Natural killer cell (primary cell): ENCODE measurements around the gene TMEM163. TPM values are rescaled to one million over a fixed set of nuclear protein-coding genes. Genes with fewer than 3 reads are reported as not detected.

Experiments used
- ATAC-seq, 3 donors: fragments of 150-1000 bp in 2 of 3; fragments of 200-7000 bp in 1 of 3; cut with Tn5 transposase; 1 replicate in 1 of 3; 2 replicates in 2 of 3; pipeline ENCODE4 v1.10.0; 2021; ENCODE audit warnings: mild to moderate bottlenecking in 2 of 3, moderate library complexity in 2 of 3
- DNase-seq, 2 donors: peaks; one replicate each; pipeline versions ENCODE4 v3.0.0 to v3.0.0-alpha.2; 2013 to 2021; ENCODE audit warnings: mixed read lengths in 1 of 2
- H3K27ac ChIP-seq: one replicate; pipeline ENCODE4 v1.5.1; 2013; ENCODE audit warnings: mild to moderate bottlenecking, low read length
- H3K27me3 ChIP-seq: one replicate; pipeline ENCODE4 v1.6.1; 2013; ENCODE audit warnings: low read length; ENCODE audit not compliant: control insufficient read depth, insufficient read depth
- H3K36me3 ChIP-seq: one replicate; pipeline ENCODE4 v1.6.1; 2013; ENCODE audit warnings: low read length; ENCODE audit not compliant: control insufficient read depth, insufficient read depth
- H3K4me1 ChIP-seq: one replicate; pipeline ENCODE4 v1.6.1; 2013; ENCODE audit warnings: low read length; ENCODE audit not compliant: control insufficient read depth, insufficient read depth
- H3K4me3 ChIP-seq: one replicate; pipeline ENCODE4 v1.5.1; 2013; ENCODE audit warnings: low read length
- H3K9me3 ChIP-seq: one replicate; pipeline ENCODE4 v1.6.1; 2013; ENCODE audit warnings: low read length; ENCODE audit not compliant: control insufficient read depth, insufficient read depth
- H3K27ac Mint-ChIP-seq, 2 donors: one replicate each; pipeline ENCODE4 v1.8.0; 2022; ENCODE audit warnings: mild to moderate bottlenecking in 2 of 2, mixed read lengths in 2 of 2, moderate library complexity in 1 of 2
- H3K27me3 Mint-ChIP-seq, 2 donors: one replicate each; pipeline ENCODE4 v1.8.0; 2022; ENCODE audit warnings: low read depth in 2 of 2, mixed read lengths in 2 of 2
- H3K36me3 Mint-ChIP-seq: one replicate; pipeline ENCODE4 v1.8.0; 2022; ENCODE audit warnings: mixed read lengths
- H3K4me1 Mint-ChIP-seq, 2 donors: one replicate each; pipeline ENCODE4 v1.8.0; 2022; ENCODE audit warnings: mixed read lengths in 2 of 2
- H3K4me3 Mint-ChIP-seq: one replicate; pipeline ENCODE4 v1.8.0; 2022; ENCODE audit warnings: mild to moderate bottlenecking, moderate library complexity, mixed read lengths
- H3K9me3 Mint-ChIP-seq, 2 donors: one replicate each; pipeline ENCODE4 v1.8.0; 2022; ENCODE audit warnings: mixed read lengths in 2 of 2
- CTCF ChIP-seq: fragments of 200-600 bp; IDR thresholded peaks from one replicate; pipeline ENCODE4 v1.8.0; 2022; ENCODE audit warnings: antibody characterized with exemption
- WGBS: methylation state at CpG from one replicate; pipeline ENCODE4 v1.1.7; 2013; ENCODE audit warnings: missing lambda C conversion rate; ENCODE audit not compliant: insufficient coverage; 5-methylcytosine and 5-hydroxymethylcytosine counted together
- intact Hi-C: fragments of 100-400 bp; cut with micrococcal nuclease; formaldehyde crosslinking; loops from one replicate; pipeline ENCODE4 v1.14.2; 2022
- total RNA-seq, 4 donors: library from RNA; stranded (reverse); fragments of 120-200 nt in 1 of 4; gene quantifications; one replicate each; pipeline versions ENCODE4 v1.2.3 to v1.2.4, GENCODE V29; 2013 to 2022

TMEM163 gene
- total RNA-seq, 3 donors from 2014 or later (not counting 1 experiment from before 2014, with no cell fraction given) = 6.8 to 11.6 (median 10.3) TPM

- H3K27me3 Mint-ChIP-seq = peaks cover 0 to 5% of the 10 kb centered on the region in 2 donors
- ATAC-seq = no peak
- H3K4me1 Mint-ChIP-seq = peaks cover 7 to 38% of the 10 kb centered on the region in 2 donors
- no peak overlapping the region for H3K4me3 ChIP-seq
- 76% methylated on average over 2 of the region's 2 CpGs for WGBS
- H3K27me3 ChIP-seq = no peaks in the 10 kb centered on the region
- H3K4me3 Mint-ChIP-seq = no peak overlapping the region
- no peaks in the 10 kb centered on the region for H3K9me3 ChIP-seq
- peak in 1 of 2 donors; percentile 12 for DNase-seq
- no peaks in the 10 kb centered on the region for H3K36me3 Mint-ChIP-seq
- H3K9me3 Mint-ChIP-seq = no peaks in the 10 kb centered on the region
- H3K27ac Mint-ChIP-seq = no peak overlapping the region
- no peak for TF ChIP-seq CTCF
- no peak overlapping the region for H3K27ac ChIP-seq
- intact Hi-C loops = no loop called here
- no peaks in the 10 kb centered on the region for H3K4me1 ChIP-seq
- no peaks in the 10 kb centered on the region for H3K36me3 ChIP-seq
Observed at GRCh38 chr2:134634054-134634753, 84.6 kb downstream of the TMEM163 start.

- no peaks in the 10 kb centered on the region for H3K36me3 ChIP-seq
- H3K4me1 Mint-ChIP-seq = peaks cover 7 to 22% of the 10 kb centered on the region in 2 donors
- 81% methylated on average over 3 of the region's 3 CpGs for WGBS
- no peak overlapping the region for H3K4me3 ChIP-seq
- no peaks in the 10 kb centered on the region for H3K4me1 ChIP-seq
- H3K9me3 Mint-ChIP-seq = no peaks in the 10 kb centered on the region
- DNase-seq (no peak), ATAC-seq (no peak)
- H3K36me3 Mint-ChIP-seq = no peaks in the 10 kb centered on the region
- H3K27ac ChIP-seq = no peak overlapping the region
- H3K27me3 Mint-ChIP-seq = no peaks in the 10 kb centered on the region
- no peaks in the 10 kb centered on the region for H3K27me3 ChIP-seq
- peak overlapping the region in 1 of 2 donors; percentile 58 for H3K27ac Mint-ChIP-seq
- H3K9me3 ChIP-seq = no peaks in the 10 kb centered on the region
- no peak for TF ChIP-seq CTCF
- intact Hi-C loops = no loop called here
- no peak overlapping the region for H3K4me3 Mint-ChIP-seq
Observed at GRCh38 chr2:134630504-134631159, 88.2 kb downstream of the TMEM163 start.

- 93% methylated on average over 2 of the region's 3 CpGs for WGBS
- DNase-seq (no peak), ATAC-seq (no peak)
- H3K36me3 Mint-ChIP-seq = no peaks in the 10 kb centered on the region
- H3K27me3 ChIP-seq = no peaks in the 10 kb centered on the region
- H3K9me3 ChIP-seq = no peaks in the 10 kb centered on the region
- H3K4me1 Mint-ChIP-seq = peaks cover 0 to 17% of the 10 kb centered on the region in 2 donors
- no peaks in the 10 kb centered on the region for H3K36me3 ChIP-seq
- no peaks in the 10 kb centered on the region for H3K27me3 Mint-ChIP-seq
- no peaks in the 10 kb centered on the region for H3K9me3 Mint-ChIP-seq
- H3K4me3 ChIP-seq = no peak overlapping the region
- intact Hi-C loops = no loop called here
- H3K27ac ChIP-seq = no peak overlapping the region
- no peak overlapping the region for H3K4me3 Mint-ChIP-seq
- H3K27ac Mint-ChIP-seq = no peak overlapping the region
- no peaks in the 10 kb centered on the region for H3K4me1 ChIP-seq
- no peak for TF ChIP-seq CTCF
Observed at GRCh38 chr2:134628453-134628852, 90.3 kb downstream of the TMEM163 start.
